CD4-positive, CD25-positive, alpha-beta regulatory T cell (primary cell): Measurements from ENCODE around the gene CCNL2. TPM values are rescaled to one million over a fixed set of nuclear protein-coding genes. Genes with fewer than 3 reads are reported as not detected.

ENCODE experiments used
- ATAC-seq, 2 donors: fragments of 150-1000 bp; cut with Tn5 transposase; one replicate each; pipeline ENCODE4 v1.10.0; 2021; ENCODE audit warnings: low read depth in 2 of 2, moderate number of reproducible peaks in 2 of 2, moderate library complexity in 1 of 2
- DNase-seq, 3 donors: peaks; one replicate each; pipeline versions ENCODE4 v3.0.0 to v3.0.0-alpha.2; 2012 to 2022; ENCODE audit warnings: mixed read lengths in 1 of 3
- H3K27ac ChIP-seq: one replicate; pipeline ENCODE4 v1.7.0; 2013; ENCODE audit warnings: mild to moderate bottlenecking, low read length; ENCODE audit not compliant: insufficient read depth, poor library complexity, severe bottlenecking
- H3K27me3 ChIP-seq: one replicate; pipeline ENCODE4 v1.7.0; 2013; ENCODE audit warnings: low read length; ENCODE audit not compliant: control insufficient read depth, insufficient read depth
- H3K36me3 ChIP-seq: one replicate; pipeline ENCODE4 v1.7.0; 2013; ENCODE audit warnings: mild to moderate bottlenecking, low read length, moderate library complexity; ENCODE audit not compliant: control insufficient read depth, insufficient read depth
- H3K4me1 ChIP-seq: 2 replicates; pipeline ENCODE4 v1.7.0; 2013; ENCODE audit warnings: mild to moderate bottlenecking, low read length; ENCODE audit not compliant: insufficient read depth, control insufficient read depth, poor library complexity, severe bottlenecking
- H3K4me3 ChIP-seq: one replicate; pipeline ENCODE4 v1.7.0; 2013; ENCODE audit warnings: low read depth, mild to moderate bottlenecking, low read length, moderate library complexity
- H3K9me3 ChIP-seq, 2 experiments: 1 replicate in 1 of 2; 2 replicates in 1 of 2; pipeline ENCODE4 v1.7.0; 2013; ENCODE audit warnings: low read length in 2 of 2, mild to moderate bottlenecking in 1 of 2, moderate library complexity in 1 of 2; ENCODE audit not compliant: control insufficient read depth in 2 of 2
- H3K27ac Mint-ChIP-seq, 3 donors: one replicate each; pipeline ENCODE4 v1.8.0; 2020 to 2022; ENCODE audit warnings: mild to moderate bottlenecking in 3 of 3, mixed read lengths in 3 of 3, moderate library complexity in 2 of 3
- H3K27me3 Mint-ChIP-seq: one replicate; pipeline ENCODE4 v1.8.0; 2022; ENCODE audit warnings: mild to moderate bottlenecking, mixed read lengths
- H3K36me3 Mint-ChIP-seq: one replicate; pipeline ENCODE4 v1.8.0; 2020; ENCODE audit warnings: mixed read lengths
- H3K4me1 Mint-ChIP-seq, 4 donors: one replicate each; pipeline ENCODE4 v1.8.0; 2020 to 2022; ENCODE audit warnings: mixed read lengths in 4 of 4, mild to moderate bottlenecking in 1 of 4
- H3K4me3 Mint-ChIP-seq, 4 donors: one replicate each; pipeline ENCODE4 v1.8.0; 2020 to 2022; ENCODE audit warnings: mild to moderate bottlenecking in 4 of 4, mixed read lengths in 4 of 4, moderate library complexity in 3 of 4
- H3K9me3 Mint-ChIP-seq, 7 donors: one replicate each; pipeline ENCODE4 v1.8.0; 2020 to 2022; ENCODE audit warnings: mixed read lengths in 7 of 7, mild to moderate bottlenecking in 3 of 7, moderate library complexity in 2 of 7
- polyA plus RNA-seq, 4 donors: library from polyadenylated mRNA; unstranded; fragments of 300-500 nt; fragmentation: Illumina TruSeq; gene quantifications; one replicate each; pipeline ENCODE4 v1.2.3, GENCODE V29; 2021
- total RNA-seq: library from RNA; stranded (reverse); gene quantifications from one replicate; pipeline ENCODE4 v1.2.3, GENCODE V29; 2022

Gene CCNL2
- total and polyA plus RNA-seq, 5 donors from 2014 or later = 17.6 to 287 (median 21.6) TPM

- Histone ChIP-seq H3K36me3 (no peaks in the 10 kb centered on the region), H3K4me3 (no peak overlapping the region), H3K27me3 (peaks cover 4% of the 10 kb centered on the region), H3K27ac (no peak overlapping the region), H3K4me1 (peaks cover 11% of the 10 kb centered on the region), H3K9me3 (no peaks in the 10 kb centered on the region)
- Mint-ChIP-seq H3K9me3 (no peaks in the 10 kb centered on the region), H3K27ac (no peak overlapping the region), H3K27me3 (peaks cover 22% of the 10 kb centered on the region), H3K4me1 (peaks cover 0 to 3% (median 0%) of the 10 kb centered on the region in 4 donors), H3K36me3 (no peaks in the 10 kb centered on the region), H3K4me3 (no peak overlapping the region)
- ATAC-seq = no peak
- DNase-seq = no peak
Observed at GRCh38 chr1:1434131-1434823, 35.1 kb upstream of the CCNL2 start.

DNA sequence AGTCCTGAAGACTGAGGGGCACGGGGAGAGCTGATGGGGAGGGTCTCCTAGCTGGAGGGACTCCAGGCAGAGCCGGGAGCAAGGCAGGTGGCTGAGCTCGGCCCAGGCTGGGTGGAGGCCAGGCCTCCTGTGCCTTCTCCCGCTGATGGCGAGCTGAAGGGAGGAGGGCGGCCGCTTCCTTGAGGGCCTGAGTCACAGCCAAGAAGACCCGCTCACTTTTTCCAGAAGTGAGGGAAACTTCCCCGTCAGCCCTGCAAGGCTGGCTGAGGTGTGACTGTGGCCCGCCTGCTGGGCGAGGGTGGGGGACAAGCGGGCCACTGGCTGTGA is 34.6 kb upstream of the CCNL2 start:
- no peak overlapping the region for H3K4me3 ChIP-seq
- Mint-ChIP-seq H3K36me3 (no peaks in the 10 kb centered on the region), H3K9me3 (no peaks in the 10 kb centered on the region), H3K27ac (no peak overlapping the region), H3K27me3 (peaks cover 27% of the 10 kb centered on the region), H3K4me3 (no peak overlapping the region), H3K4me1 (peaks cover 0 to 3% (median 0%) of the 10 kb centered on the region in 4 donors)
- DNase-seq = no peak
- no peaks in the 10 kb centered on the region for H3K36me3 ChIP-seq
- peak overlapping the region; percentile 5 for H3K27ac ChIP-seq
- H3K4me1 ChIP-seq = peaks cover 11% of the 10 kb centered on the region
- H3K27me3 ChIP-seq = peaks cover 4% of the 10 kb centered on the region
- no peaks in the 10 kb centered on the region for H3K9me3 ChIP-seq
- no peak for ATAC-seq

DNA sequence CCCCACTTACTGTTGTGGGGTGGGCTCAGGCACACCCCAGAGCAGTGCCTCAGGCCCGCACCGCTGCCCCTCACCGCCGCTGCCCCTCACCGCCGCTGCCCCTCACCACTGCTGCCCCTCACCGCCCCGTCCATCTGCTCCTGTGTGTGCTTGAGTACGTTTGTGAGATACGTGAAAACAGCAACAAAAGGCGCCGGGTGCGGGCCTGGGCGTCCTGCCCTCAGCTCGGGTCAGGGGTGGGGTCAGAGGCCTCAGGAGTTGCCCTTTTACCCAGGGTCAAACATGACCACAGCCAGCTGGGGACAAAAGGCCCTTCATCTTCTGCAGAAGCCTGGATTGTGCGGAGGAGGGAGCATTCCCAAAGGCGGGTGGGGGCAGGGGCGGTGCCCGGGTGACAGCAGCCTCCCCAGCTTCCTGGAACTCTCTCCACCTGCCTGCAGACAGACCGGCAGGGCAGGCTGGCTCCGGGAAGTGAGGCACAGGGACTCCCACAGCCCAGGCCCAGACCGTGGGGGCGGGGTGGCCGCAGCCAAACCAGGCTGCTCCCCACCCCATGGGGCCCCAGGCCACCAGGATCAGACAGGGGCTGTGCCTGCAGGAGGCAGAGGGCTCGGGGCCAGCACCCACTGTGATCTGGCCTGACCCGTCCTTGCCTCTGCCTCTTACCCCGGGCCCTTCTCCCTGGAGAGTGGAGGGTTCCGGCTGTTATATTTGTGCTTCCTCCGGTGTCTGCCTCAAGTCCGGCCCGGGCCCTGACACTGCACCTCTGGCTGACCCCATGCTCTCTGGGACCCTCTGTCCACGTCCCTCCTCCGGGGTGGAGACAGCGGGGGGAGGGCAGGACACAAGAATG is 34.0 kb upstream of the CCNL2 start:
- Mint-ChIP-seq H3K9me3 (peaks cover 0 to 3% (median 0%) of the 10 kb centered on the region in 7 donors), H3K36me3 (no peaks in the 10 kb centered on the region), H3K27me3 (peaks cover 32% of the 10 kb centered on the region), H3K4me3 (no peak overlapping the region), H3K4me1 (peaks cover 0 to 6% (median 0%) of the 10 kb centered on the region in 4 donors), H3K27ac (no peak overlapping the region)
- Histone ChIP-seq H3K4me1 (peaks cover 11% of the 10 kb centered on the region), H3K36me3 (no peaks in the 10 kb centered on the region), H3K4me3 (no peak overlapping the region), H3K27ac (peak overlapping the region; percentile 5), H3K9me3 (no peaks in the 10 kb centered on the region), H3K27me3 (peaks cover 4% of the 10 kb centered on the region)
- DNase-seq (no peak), ATAC-seq (no peak)

GRCh38 chr1:1432274-1432950 is 33.3 kb upstream of the CCNL2 start:
- Histone ChIP-seq H3K4me1 (peaks cover 11% of the 10 kb centered on the region), H3K27me3 (peaks cover 4% of the 10 kb centered on the region), H3K4me3 (no peak overlapping the region), H3K27ac (no peak overlapping the region), H3K36me3 (no peaks in the 10 kb centered on the region), H3K9me3 (no peaks in the 10 kb centered on the region)
- H3K4me1 Mint-ChIP-seq = peaks cover 0 to 6% (median 0%) of the 10 kb centered on the region in 4 donors
- H3K4me3 Mint-ChIP-seq = peak overlapping the region in 1 of 4 donors; percentile 73
- H3K27ac Mint-ChIP-seq = no peak overlapping the region
- peaks cover 33% of the 10 kb centered on the region for H3K27me3 Mint-ChIP-seq
- DNase-seq = no peak
- ATAC-seq = no peak
- peaks cover 0 to 3% (median 0%) of the 10 kb centered on the region in 7 donors for H3K9me3 Mint-ChIP-seq
- H3K36me3 Mint-ChIP-seq = no peaks in the 10 kb centered on the region

GRCh38 chr1:1431845-1432273 is 32.7 kb upstream of the CCNL2 start:
- H3K9me3 ChIP-seq = no peaks in the 10 kb centered on the region
- Mint-ChIP-seq H3K9me3 (peaks cover 0 to 3% (median 0%) of the 10 kb centered on the region in 7 donors), H3K36me3 (no peaks in the 10 kb centered on the region), H3K27ac (no peak overlapping the region), H3K4me3 (peak overlapping the region in 1 of 4 donors; percentile 73), H3K27me3 (peaks cover 33% of the 10 kb centered on the region), H3K4me1 (peaks cover 0 to 6% (median 0%) of the 10 kb centered on the region in 4 donors)
- H3K27ac ChIP-seq = no peak overlapping the region
- ATAC-seq (no peak), DNase-seq (no peak)
- no peaks in the 10 kb centered on the region for H3K36me3 ChIP-seq
- H3K4me1 ChIP-seq = peaks cover 14% of the 10 kb centered on the region
- H3K27me3 ChIP-seq = peaks cover 4% of the 10 kb centered on the region
- no peak overlapping the region for H3K4me3 ChIP-seq

DNA sequence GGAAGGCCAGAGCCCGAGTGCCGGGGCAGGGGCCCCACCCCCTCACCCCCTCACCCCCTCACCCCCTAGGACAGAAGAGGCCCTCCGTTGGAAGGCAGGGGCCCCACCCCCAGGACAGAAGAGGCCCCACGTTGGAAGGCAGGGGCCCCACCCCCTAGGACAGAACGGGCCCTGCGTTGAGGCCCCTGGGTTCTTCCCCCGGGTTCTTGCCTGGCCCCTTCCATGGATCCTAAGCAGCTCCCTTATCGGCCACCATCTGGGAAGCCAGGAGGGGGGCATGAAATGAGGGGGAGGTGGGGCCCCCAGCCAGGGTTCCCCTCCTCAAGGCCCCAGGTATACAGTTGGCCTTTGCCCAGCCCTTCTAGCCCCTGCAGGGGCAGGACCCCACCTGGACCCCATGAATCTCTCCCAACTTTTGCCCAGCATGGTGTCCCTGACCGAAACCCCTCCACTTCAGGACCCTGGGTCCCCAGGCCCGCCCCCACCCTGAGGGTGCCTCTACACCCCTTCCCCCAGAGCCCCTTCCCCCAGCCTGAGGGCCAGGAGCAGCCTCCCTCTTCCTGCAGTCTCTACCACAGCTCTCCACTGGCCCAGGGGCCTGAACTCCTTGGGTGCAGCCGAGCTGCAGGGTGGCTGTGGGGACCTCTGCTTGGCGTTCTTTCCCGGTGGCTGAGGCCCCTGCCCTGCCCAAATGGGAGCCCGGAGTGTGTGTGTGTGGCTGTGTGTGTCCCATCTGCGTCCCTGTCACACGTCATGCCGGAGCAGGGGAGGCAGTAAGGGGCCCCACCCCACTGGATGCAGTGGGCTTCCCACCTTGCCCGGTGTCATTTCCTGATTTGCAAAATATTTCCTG is 32.1 kb upstream of the CCNL2 start:
- Mint-ChIP-seq H3K27ac (no peak overlapping the region), H3K9me3 (peaks cover 0 to 3% (median 0%) of the 10 kb centered on the region in 7 donors), H3K4me1 (peaks cover 0 to 4% (median 0%) of the 10 kb centered on the region in 4 donors), H3K36me3 (no peaks in the 10 kb centered on the region), H3K27me3 (peaks cover 30% of the 10 kb centered on the region), H3K4me3 (no peak overlapping the region)
- H3K4me1 ChIP-seq = peaks cover 18% of the 10 kb centered on the region
- no peaks in the 10 kb centered on the region for H3K9me3 ChIP-seq
- no peak overlapping the region for H3K27ac ChIP-seq
- ATAC-seq = no peak
- H3K36me3 ChIP-seq = no peaks in the 10 kb centered on the region
- DNase-seq = no peak
- no peak overlapping the region for H3K4me3 ChIP-seq
- peaks cover 4% of the 10 kb centered on the region for H3K27me3 ChIP-seq
